HEK293T (cell line): ENCODE results near the gene RBM8A.

Source experiments
- CTCF ChIA-PET: fragments of 350-600 bp; formaldehyde crosslinking; extraction: SDS; loops from one replicate; lab custom pipeline; 2021; ENCODE audit warnings: antibody characterized with exemption, inconsistent platforms; lab: Yijun Ruan, JAX
- POLR2A ChIA-PET: fragments of 350-600 bp; formaldehyde crosslinking; extraction: SDS; loops from one replicate; lab custom pipeline; 2020; ENCODE audit warnings: antibody characterized with exemption, inconsistent platforms; lab: Yijun Ruan, JAX
- DNase-seq: peaks from one replicate; pipeline ENCODE4 v3.0.0; 2012; ENCODE audit warnings: mixed read lengths; ENCODE audit errors: extremely low spot score
- ARNT ChIP-seq: fragments of 450-650 bp; IDR thresholded peaks from 2 replicates; pipeline ENCODE4 v1.6.1; 2017; ENCODE audit warnings: mild to moderate bottlenecking
- BHLHE40 ChIP-seq: fragments of 450-650 bp; IDR thresholded peaks from 2 replicates; pipeline ENCODE4 v1.6.1; 2016; ENCODE audit warnings: mild to moderate bottlenecking, moderate library complexity, borderline replicate concordance
- CTBP1 ChIP-seq: fragments of 450-650 bp; IDR thresholded peaks from 2 replicates; pipeline ENCODE4 v1.6.1; 2016; ENCODE audit warnings: borderline replicate concordance
- ELF4 ChIP-seq: fragments of 450-650 bp; IDR thresholded peaks from 2 replicates; pipeline ENCODE4 v1.6.1; 2017; ENCODE audit warnings: antibody characterized with exemption
- FOXA1 ChIP-seq: fragments of 450-650 bp; IDR thresholded peaks from 2 replicates; pipeline ENCODE4 v1.6.1; 2016; ENCODE audit warnings: mild to moderate bottlenecking
- FOXK2 ChIP-seq: fragments of 450-650 bp; IDR thresholded peaks from 2 replicates; pipeline ENCODE4 v1.6.1; 2016; ENCODE audit warnings: mild to moderate bottlenecking
- FOXM1 ChIP-seq: fragments of 450-650 bp; IDR thresholded peaks from 2 replicates; pipeline ENCODE4 v1.6.1; 2017; ENCODE audit warnings: mild to moderate bottlenecking, borderline replicate concordance
- HDGF ChIP-seq: fragments of 450-650 bp; IDR thresholded peaks from 2 replicates; pipeline ENCODE4 v1.6.1; 2017; ENCODE audit warnings: antibody characterized with exemption, borderline replicate concordance
- L3MBTL2 ChIP-seq: fragments of 450-650 bp; conservative IDR thresholded peaks from 2 replicates; pipeline ENCODE4 v1.6.1; 2016; ENCODE audit warnings: mild to moderate bottlenecking
- LEF1 ChIP-seq: fragments of 450-650 bp; IDR thresholded peaks from 2 replicates; pipeline ENCODE4 v1.6.1; 2017; ENCODE audit warnings: mild to moderate bottlenecking, borderline replicate concordance
- NFRKB ChIP-seq: fragments of 450-650 bp; IDR thresholded peaks from 2 replicates; pipeline ENCODE4 v1.6.1; 2016; ENCODE audit warnings: mild to moderate bottlenecking, moderate library complexity
- PKNOX1 ChIP-seq: fragments of 450-650 bp; IDR thresholded peaks from 2 replicates; pipeline ENCODE4 v1.6.1; 2016
- SP1 ChIP-seq: fragments of 450-650 bp; IDR thresholded peaks from 2 replicates; pipeline ENCODE4 v1.6.1; 2017
- SUZ12 ChIP-seq: fragments of 450-650 bp; IDR thresholded peaks from 2 replicates; pipeline ENCODE4 v1.6.1; 2016; ENCODE audit warnings: mild to moderate bottlenecking
- TARDBP ChIP-seq: fragments of 450-650 bp; IDR thresholded peaks from 2 replicates; pipeline ENCODE4 v1.6.1; 2016
- ZNF384 ChIP-seq: fragments of 450-650 bp; IDR thresholded peaks from 2 replicates; pipeline ENCODE4 v1.6.1; 2016

The RBM8A gene

GRCh38 chr1:145927063-145927886, at the start of gene RBM8A:
Gene RBM8A (minus strand): TSS chr1:145927484. CDS start chr1:145927426, 58 bp downstream.
- TF ChIP-seq FOXK2: peak; percentile 23; the same call in 1 of the 2 replicates
- peak; percentile 90 for TF ChIP-seq PKNOX1
- TF ChIP-seq SP1: no peak
- peak; percentile 65; the same call in 1 of the 2 replicates for TF ChIP-seq TARDBP
- no peak for TF ChIP-seq FOXA1
- TF ChIP-seq FOXM1: no peak
- TF ChIP-seq ZNF384: no peak
- no peak for TF ChIP-seq HDGF
- TF ChIP-seq SUZ12: no peak
- TF ChIP-seq BHLHE40: no peak
- peak; percentile 95 for TF ChIP-seq ELF4
- peak; percentile 90 for TF ChIP-seq NFRKB
- no peak for TF ChIP-seq LEF1
- peak; percentile 97 for TF ChIP-seq L3MBTL2
- no peak; the same call in 1 of the 2 replicates for TF ChIP-seq CTBP1
- no peak for TF ChIP-seq ARNT
- ChIA-PET POLR2A (interaction anchor here (0.7 to 4.7 kb wide), 33 partner anchors 9 to 111 kb away, joined by 3 to 90 read pairs (median 6); partner anchors contain the start of genes ANKRD34A, ITGA10, LIX1L and NUDT17), CTCF (interaction anchor here (0.6 to 1.7 kb wide), 12 partner anchors 15 to 170 kb away, joined by 3 to 6 read pairs (median 3); partner anchors contain the start of genes ANKRD34A, LIX1L and POLR3GL)
- peak; percentile 92 for DNase-seq

GRCh38 chr1:145977016-145977415, 49.7 kb upstream of the RBM8A start:
- TF ChIP-seq FOXA1: no peak
- TF ChIP-seq L3MBTL2: no peak
- no peak for TF ChIP-seq ARNT
- no peak for TF ChIP-seq ZNF384
- TF ChIP-seq HDGF: no peak
- no peak for TF ChIP-seq TARDBP
- TF ChIP-seq SP1: no peak
- CTCF ChIA-PET: interaction anchor here (0.7 to 4.6 kb wide), 13 partner anchors 10 to 85 kb away, joined by 3 to 42 read pairs (median 8); partner anchors contain the start of genes ANKRD34A, HJV and POLR3GL
- DNase-seq: no peak
- POLR2A ChIA-PET: interaction anchor here (0.9 to 8.7 kb wide), 4 partner anchors 13 to 29 kb away, joined by 3 to 115 read pairs (median 36); partner anchors contain the start of genes ANKRD34A, POLR3GL and TXNIP

GRCh38 chr1:145975216-145975615, 47.9 kb upstream of the RBM8A start:
- CTCF ChIA-PET: no interaction called here
- POLR2A ChIA-PET: interaction anchor here (0.6 to 3.0 kb wide), 3 partner anchors 11 to 22 kb away, joined by 3 to 18 read pairs (median 4); partner anchors contain the start of genes ANKRD34A and POLR3GL
- no peak for TF ChIP-seq LEF1
- TF ChIP-seq PKNOX1: no peak
- no peak for TF ChIP-seq ARNT
- no peak for TF ChIP-seq ELF4
- no peak for TF ChIP-seq NFRKB
- no peak for TF ChIP-seq FOXK2
- TF ChIP-seq TARDBP: no peak
- no peak for TF ChIP-seq SUZ12
- TF ChIP-seq FOXM1: no peak
- no peak for TF ChIP-seq BHLHE40
- TF ChIP-seq FOXA1: no peak
- TF ChIP-seq ZNF384: no peak
- TF ChIP-seq SP1: no peak
- no peak for TF ChIP-seq HDGF
- no peak for TF ChIP-seq L3MBTL2
- DNase-seq: no peak

GRCh38 chr1:145974721-145975120, 47.4 kb upstream of the RBM8A start:
- no peak for TF ChIP-seq FOXK2
- TF ChIP-seq CTBP1: no peak
- no peak for TF ChIP-seq SP1
- ChIA-PET POLR2A (interaction anchor here (0.6 to 1.2 kb wide), 2 partner anchors 17 to 23 kb away, joined by 3 to 4 read pairs; no protein-coding TSS in a partner anchor), CTCF (no interaction called here)
- DNase-seq: no peak

- TF ChIP-seq SP1 (no peak), SUZ12 (no peak)
- DNase-seq: no peak
- CTCF ChIA-PET: no interaction called here
- POLR2A ChIA-PET: interaction anchor here (1.6 kb wide), 1 partner anchor 8 kb away, joined by 9 read pairs; the partner anchor contains the start of genes ANKRD34A and POLR3GL
These were observed 45.3 kb upstream of the RBM8A start for GRCh38 chr1:145972580-145972979.

GRCh38 chr1:145967288-145967687, 40.0 kb upstream of the RBM8A start:
- ChIA-PET POLR2A (interaction anchor here (1.1 kb wide), 2 partner anchors 76 to 109 kb away, joined by 4 read pairs; partner anchors contain the start of gene PIAS3), CTCF (no interaction called here)
- TF ChIP-seq FOXM1 (no peak), CTBP1 (no peak), TARDBP (no peak), ARNT (no peak), PKNOX1 (no peak), FOXA1 (no peak), SP1 (no peak), LEF1 (no peak), NFRKB (no peak), SUZ12 (no peak), L3MBTL2 (no peak)
- DNase-seq: no peak
